Astrocyte (in vitro differentiated cells and primary cell): ENCODE data around the gene CABLES1. TPM values are rescaled to one million over a fixed set of nuclear protein-coding genes. Genes with fewer than 3 reads are reported as not detected.

Source experiments
- DNase-seq: peaks from one replicate; pipeline ENCODE4 v3.0.0-alpha.2; 2010; ENCODE audit warnings: low read depth
- FAIRE-seq: peaks from 2 replicates; lab custom pipeline; 2011; peaks lifted over from hg19 to GRCh38; lab: Jason Lieb, UNC
- H2AFZ ChIP-seq: 2 replicates; pipeline ENCODE4 v1.6.0; 2012; ENCODE audit warnings: low read depth, low read length, inconsistent platforms
- H3K27ac ChIP-seq: 2 replicates; pipeline ENCODE4 v1.5.1; 2011; ENCODE audit warnings: low read depth, low read length, inconsistent platforms
- H3K27me3 ChIP-seq: 2 replicates; pipeline ENCODE4 v1.6.0; 2011; ENCODE audit warnings: low read length, inconsistent platforms; ENCODE audit not compliant: insufficient read depth
- H3K36me3 ChIP-seq: 2 replicates; pipeline ENCODE4 v1.5.1; 2011; ENCODE audit warnings: low read length, inconsistent platforms; ENCODE audit not compliant: insufficient read depth
- H3K4me1 ChIP-seq: 2 replicates; pipeline ENCODE4 v1.5.1; 2011; ENCODE audit warnings: low read length, inconsistent platforms; ENCODE audit not compliant: insufficient read depth
- H3K4me2 ChIP-seq: 2 replicates; pipeline ENCODE4 v1.6.0; 2012; ENCODE audit warnings: low read length, inconsistent platforms
- H3K4me3 ChIP-seq: 2 replicates; pipeline ENCODE4 v1.5.1; 2011; ENCODE audit warnings: low read depth, mild to moderate bottlenecking, low read length, inconsistent platforms; ENCODE audit not compliant: insufficient read depth
- H3K79me2 ChIP-seq: 2 replicates; pipeline ENCODE4 v1.6.0; 2012; ENCODE audit warnings: mild to moderate bottlenecking, low read length, inconsistent platforms; ENCODE audit not compliant: insufficient read depth
- H3K9ac ChIP-seq: 2 replicates; pipeline ENCODE4 v1.6.0; 2012; ENCODE audit warnings: mild to moderate bottlenecking, low read length, inconsistent platforms
- H3K9me3 ChIP-seq: 2 replicates; pipeline ENCODE4 v1.5.1; 2012; ENCODE audit warnings: low read depth, mild to moderate bottlenecking, low read length, inconsistent platforms; ENCODE audit not compliant: insufficient read depth
- H4K20me1 ChIP-seq: 2 replicates; pipeline ENCODE4 v1.6.0; 2012; ENCODE audit warnings: low read length, inconsistent platforms; ENCODE audit not compliant: insufficient read depth
- H3K27ac Mint-ChIP-seq: one replicate; pipeline ENCODE4 v1.8.0; 2021; ENCODE audit warnings: mild to moderate bottlenecking, mixed read lengths; ENCODE audit not compliant: unreplicated experiment
- H3K27me3 Mint-ChIP-seq: one replicate; pipeline ENCODE4 v1.8.0; 2021; ENCODE audit warnings: low read depth, mixed read lengths; ENCODE audit not compliant: unreplicated experiment
- H3K36me3 Mint-ChIP-seq: one replicate; pipeline ENCODE4 v1.8.0; 2021; ENCODE audit warnings: low read depth, mixed read lengths; ENCODE audit not compliant: unreplicated experiment
- H3K4me1 Mint-ChIP-seq: one replicate; pipeline ENCODE4 v1.8.0; 2021; ENCODE audit warnings: low read depth, mixed read lengths; ENCODE audit not compliant: unreplicated experiment
- H3K4me3 Mint-ChIP-seq: one replicate; pipeline ENCODE4 v1.8.0; 2021; ENCODE audit warnings: mild to moderate bottlenecking, moderate library complexity, mixed read lengths; ENCODE audit not compliant: unreplicated experiment
- H3K9me3 Mint-ChIP-seq: one replicate; pipeline ENCODE4 v1.8.0; 2021; ENCODE audit warnings: mild to moderate bottlenecking, mixed read lengths; ENCODE audit not compliant: unreplicated experiment
- CTCF ChIP-seq: IDR thresholded peaks from 2 replicates; pipeline ENCODE4 v1.5.1; 2011; ENCODE audit warnings: low read depth, mild to moderate bottlenecking, inconsistent platforms, low read length, moderate library complexity; ENCODE audit not compliant: insufficient read depth
- EZH2 ChIP-seq: IDR thresholded peaks from 2 replicates; pipeline ENCODE4 v1.6.1; 2012; ENCODE audit warnings: mild to moderate bottlenecking, low read length, inconsistent platforms; ENCODE audit not compliant: insufficient read depth
- total RNA-seq: library from RNA; stranded (reverse); gene quantifications from 2 replicates; pipeline ENCODE4 v1.2.1, GENCODE V29; 2021

The CABLES1 gene
- total RNA-seq, 1 donor from 2014 or later, result 14.5 TPM

- Histone ChIP-seq H3K27ac (no peak overlapping the region), H3K36me3 (no peaks in the 10 kb centered on the region), H3K4me1 (no peaks in the 10 kb centered on the region), H3K4me2 (no peak overlapping the region), H3K4me3 (no peak overlapping the region), H4K20me1 (no peaks in the 10 kb centered on the region), H3K79me2 (no peaks in the 10 kb centered on the region), H2AFZ (no peak overlapping the region), H3K9me3 (no peaks in the 10 kb centered on the region), H3K9ac (no peak overlapping the region), H3K27me3 (no peaks in the 10 kb centered on the region)
- Mint-ChIP-seq H3K9me3 (no peaks in the 10 kb centered on the region), H3K27me3 (peaks cover 5% of the 10 kb centered on the region), H3K36me3 (no peaks in the 10 kb centered on the region), H3K4me1 (peaks cover 3% of the 10 kb centered on the region), H3K27ac (no peak overlapping the region), H3K4me3 (no peak overlapping the region)
- no peak for FAIRE-seq
- DNase-seq, result no peak
- TF ChIP-seq CTCF, result no peak
- TF ChIP-seq EZH2, result no peak
These were observed 8.8 kb upstream of the CABLES1 start for GRCh38 chr18:23126376-23127056.

GRCh38 chr18:23127090-23127489, 8.2 kb upstream of the CABLES1 start:
- Histone ChIP-seq H3K27me3 (no peaks in the 10 kb centered on the region), H3K9ac (no peak overlapping the region), H3K9me3 (no peaks in the 10 kb centered on the region), H2AFZ (no peak overlapping the region), H3K79me2 (no peaks in the 10 kb centered on the region), H3K27ac (no peak overlapping the region), H4K20me1 (no peaks in the 10 kb centered on the region), H3K4me1 (no peaks in the 10 kb centered on the region), H3K4me2 (no peak overlapping the region), H3K4me3 (no peak overlapping the region), H3K36me3 (no peaks in the 10 kb centered on the region)
- no peak for FAIRE-seq
- Mint-ChIP-seq H3K4me3 (no peak overlapping the region), H3K36me3 (no peaks in the 10 kb centered on the region), H3K4me1 (peaks cover 3% of the 10 kb centered on the region), H3K27ac (no peak overlapping the region), H3K27me3 (no peaks in the 10 kb centered on the region), H3K9me3 (no peaks in the 10 kb centered on the region)
- no peak for TF ChIP-seq EZH2
- no peak for TF ChIP-seq CTCF
- no peak for DNase-seq

- H3K36me3 ChIP-seq, result no peaks in the 10 kb centered on the region
- Mint-ChIP-seq H3K27ac (no peak overlapping the region), H3K4me1 (peaks cover 8% of the 10 kb centered on the region), H3K9me3 (no peaks in the 10 kb centered on the region), H3K27me3 (no peaks in the 10 kb centered on the region), H3K36me3 (no peaks in the 10 kb centered on the region), H3K4me3 (no peak overlapping the region)
- DNase-seq, result no peak
- H2AFZ ChIP-seq, result no peak overlapping the region
- no peak overlapping the region for H3K4me3 ChIP-seq
- H4K20me1 ChIP-seq, result no peaks in the 10 kb centered on the region
- H3K9ac ChIP-seq, result no peak overlapping the region
- TF ChIP-seq CTCF (no peak), EZH2 (no peak)
- H3K4me1 ChIP-seq, result peaks cover 6% of the 10 kb centered on the region
- no peaks in the 10 kb centered on the region for H3K79me2 ChIP-seq
- H3K27me3 ChIP-seq, result no peaks in the 10 kb centered on the region
- no peak for FAIRE-seq
- no peak overlapping the region for H3K27ac ChIP-seq
- H3K9me3 ChIP-seq, result no peaks in the 10 kb centered on the region
- no peak overlapping the region for H3K4me2 ChIP-seq
These were observed 5.8 kb upstream of the CABLES1 start for GRCh38 chr18:23129355-23130002.
